ENCODE measurements around the gene EDARADD.

GRCh38 chr1:236394879-236395229, 768 bp downstream of the EDARADD start:
- TF ChIP-seq ZNF274 (IDR thresholded peaks at IDR 0.05; ENCODE audit: low read depth, low read length) = no peak
- no peak for TF ChIP-seq YY1 (IDR thresholded peaks at IDR 0.05; ENCODE audit: insufficient read depth, insufficient read length)
- TF ChIP-seq SUZ12 (IDR thresholded peaks at IDR 0.05; ENCODE audit: extremely low read depth, insufficient read depth, insufficient read length) = no peak

All from NT2/D1 (cell line).